Measurements from ENCODE around the gene NT5C1B.

GRCh38 chr2:18527822-18528221, 61.5 kb downstream of the NT5C1B start:
- TF ChIP-seq CTCF (IDR thresholded peaks at IDR 0.05; ENCODE audit: low read depth, low read length), result no peak
- TF ChIP-seq EZH2phosphoT487 (IDR thresholded peaks at IDR 0.05; ENCODE audit: low read depth), result no peak
